Measurements from ENCODE around the gene PADI3.

PADI3 gene

GRCh38 chr1:17307329-17307728, 58.4 kb downstream of the PADI3 start:
- H3K4me2 ChIP-seq, result no peak overlapping the region
- no peak overlapping the region for H3K27ac ChIP-seq
- H3K27me3 ChIP-seq (ENCODE audit: insufficient read depth, low read depth), result peaks cover 39% of the 10 kb centered on the region
- no peak overlapping the region for H3K4me3 ChIP-seq (IDR thresholded peaks at IDR 0.05; ENCODE audit: insufficient read depth, low read depth, low read length)
- no peak overlapping the region for H3K9ac ChIP-seq
- no peak overlapping the region for H2AFZ ChIP-seq (ENCODE audit: low read depth)
- H3K4me1 ChIP-seq (ENCODE audit: low read depth, poor library complexity, severe bottlenecking), result no peaks in the 10 kb centered on the region
- no peaks in the 10 kb centered on the region for H4K20me1 ChIP-seq (ENCODE audit: insufficient read depth)
- TF ChIP-seq, protein P1, sequence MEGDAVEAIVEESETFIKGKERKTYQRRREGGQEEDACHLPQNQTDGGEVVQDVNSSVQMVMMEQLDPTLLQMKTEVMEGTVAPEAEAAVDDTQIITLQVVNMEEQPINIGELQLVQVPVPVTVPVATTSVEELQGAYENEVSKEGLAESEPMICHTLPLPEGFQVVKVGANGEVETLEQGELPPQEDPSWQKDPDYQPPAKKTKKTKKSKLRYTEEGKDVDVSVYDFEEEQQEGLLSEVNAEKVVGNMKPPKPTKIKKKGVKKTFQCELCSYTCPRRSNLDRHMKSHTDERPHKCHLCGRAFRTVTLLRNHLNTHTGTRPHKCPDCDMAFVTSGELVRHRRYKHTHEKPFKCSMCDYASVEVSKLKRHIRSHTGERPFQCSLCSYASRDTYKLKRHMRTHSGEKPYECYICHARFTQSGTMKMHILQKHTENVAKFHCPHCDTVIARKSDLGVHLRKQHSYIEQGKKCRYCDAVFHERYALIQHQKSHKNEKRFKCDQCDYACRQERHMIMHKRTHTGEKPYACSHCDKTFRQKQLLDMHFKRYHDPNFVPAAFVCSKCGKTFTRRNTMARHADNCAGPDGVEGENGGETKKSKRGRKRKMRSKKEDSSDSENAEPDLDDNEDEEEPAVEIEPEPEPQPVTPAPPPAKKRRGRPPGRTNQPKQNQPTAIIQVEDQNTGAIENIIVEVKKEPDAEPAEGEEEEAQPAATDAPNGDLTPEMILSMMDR (conservative IDR thresholded peaks at IDR 0.05; ENCODE audit: low read depth, low read length), result no peak
- no peaks in the 10 kb centered on the region for H3K79me2 ChIP-seq (ENCODE audit: insufficient read depth, low read depth)
- no peaks in the 10 kb centered on the region for H3K36me3 ChIP-seq (ENCODE audit: insufficient read depth)

DNA sequence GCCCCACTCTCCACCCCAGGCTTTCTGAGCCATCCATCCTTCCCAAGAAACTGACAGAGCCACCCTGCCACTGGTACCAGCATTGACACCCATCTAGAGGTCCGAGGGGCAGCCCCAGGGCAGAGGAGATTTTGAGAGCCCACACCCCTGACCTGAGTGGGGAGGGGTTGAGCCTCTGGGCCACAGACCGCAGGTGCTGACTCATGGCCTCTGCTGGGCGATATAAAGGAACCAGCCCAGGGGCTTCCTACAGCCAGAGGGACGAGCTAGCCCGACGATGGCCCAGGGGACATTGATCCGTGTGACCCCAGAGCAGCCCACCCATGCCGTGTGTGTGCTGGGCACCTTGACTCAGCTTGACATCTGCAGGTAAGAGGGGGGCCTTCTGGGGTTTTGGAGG, 59.0 kb downstream of the PADI3 start, which contains the start of gene PADI4:
TSS of gene PADI4 (plus strand) at position 252 of the 400 bp plus-strand sequence. CDS start at position 278, 26 bp downstream.
- no peak within 1 kb of the TSS for H3K4me3 ChIP-seq (IDR thresholded peaks at IDR 0.05; ENCODE audit: insufficient read depth, low read depth, low read length)
- no peaks in the 10 kb centered on the region for H3K4me1 ChIP-seq (ENCODE audit: low read depth, poor library complexity, severe bottlenecking)
- H3K9ac ChIP-seq, result no peak within 1 kb of the TSS
- no peaks in the 10 kb centered on the region for H3K79me2 ChIP-seq (ENCODE audit: insufficient read depth, low read depth)
- no peaks in the 10 kb centered on the region for H4K20me1 ChIP-seq (ENCODE audit: insufficient read depth)
- H3K27me3 ChIP-seq (ENCODE audit: insufficient read depth, low read depth), result peaks cover 45% of the 10 kb centered on the region
- TF ChIP-seq, protein P1 (conservative IDR thresholded peaks at IDR 0.05; ENCODE audit: low read depth, low read length), result no peak
- no peak within 1 kb of the TSS for H3K27ac ChIP-seq
- H3K4me2 ChIP-seq, result no peak within 1 kb of the TSS
- H3K36me3 ChIP-seq (ENCODE audit: insufficient read depth), result no peaks in the 10 kb centered on the region
- H2AFZ ChIP-seq (ENCODE audit: low read depth), result no peak within 1 kb of the TSS

GRCh38 chr1:17308593-17308992, 59.7 kb downstream of the PADI3 start:
- Histone ChIP-seq H3K9ac (no peak overlapping the region), H3K4me1 (ENCODE audit: low read depth, poor library complexity, severe bottlenecking) (no peaks in the 10 kb centered on the region), H3K4me3 (IDR thresholded peaks at IDR 0.05; ENCODE audit: insufficient read depth, low read depth, low read length) (no peak overlapping the region), H3K4me2 (no peak overlapping the region), H4K20me1 (ENCODE audit: insufficient read depth) (no peaks in the 10 kb centered on the region), H2AFZ (ENCODE audit: low read depth) (no peak overlapping the region), H3K36me3 (ENCODE audit: insufficient read depth) (no peaks in the 10 kb centered on the region), H3K79me2 (ENCODE audit: insufficient read depth, low read depth) (no peaks in the 10 kb centered on the region), H3K27me3 (ENCODE audit: insufficient read depth, low read depth) (peaks cover 48% of the 10 kb centered on the region), H3K27ac (no peak overlapping the region)
- TF ChIP-seq, protein P1 (conservative IDR thresholded peaks at IDR 0.05; ENCODE audit: low read depth, low read length), result no peak

GRCh38 chr1:17309426-17310067, 60.6 kb downstream of the PADI3 start:
- Histone ChIP-seq H4K20me1 (ENCODE audit: insufficient read depth) (no peaks in the 10 kb centered on the region), H3K4me1 (ENCODE audit: low read depth, poor library complexity, severe bottlenecking) (no peaks in the 10 kb centered on the region), H2AFZ (ENCODE audit: low read depth) (no peak overlapping the region), H3K79me2 (ENCODE audit: insufficient read depth, low read depth) (no peaks in the 10 kb centered on the region), H3K4me3 (IDR thresholded peaks at IDR 0.05; ENCODE audit: insufficient read depth, low read depth, low read length) (no peak overlapping the region), H3K27ac (no peak overlapping the region), H3K9ac (no peak overlapping the region), H3K27me3 (ENCODE audit: insufficient read depth, low read depth) (peaks cover 50% of the 10 kb centered on the region), H3K36me3 (ENCODE audit: insufficient read depth) (no peaks in the 10 kb centered on the region), H3K4me2 (no peak overlapping the region)
- TF ChIP-seq, protein P1 (conservative IDR thresholded peaks at IDR 0.05; ENCODE audit: low read depth, low read length), result no peak
